Activated naive CD4-positive, alpha-beta T cell treated with anti-CD3 and anti-CD28 coated beads, Interleukin-2, amount 50 U/mL, for 16 hours (primary cell): ENCODE measurements around the gene AHDC1.
A peak's percentile ranks its signal among the peaks of the same experiment; 100 is the strongest.

Experiments
- DNase-seq: peaks from one replicate; pipeline ENCODE4 v3.0.0-alpha.2; 2020

The AHDC1 gene

GRCh38 chr1:27527890-27528817 lies 75.8 kb downstream of the AHDC1 start:
- peak; percentile 72 for DNase-seq

DNA sequence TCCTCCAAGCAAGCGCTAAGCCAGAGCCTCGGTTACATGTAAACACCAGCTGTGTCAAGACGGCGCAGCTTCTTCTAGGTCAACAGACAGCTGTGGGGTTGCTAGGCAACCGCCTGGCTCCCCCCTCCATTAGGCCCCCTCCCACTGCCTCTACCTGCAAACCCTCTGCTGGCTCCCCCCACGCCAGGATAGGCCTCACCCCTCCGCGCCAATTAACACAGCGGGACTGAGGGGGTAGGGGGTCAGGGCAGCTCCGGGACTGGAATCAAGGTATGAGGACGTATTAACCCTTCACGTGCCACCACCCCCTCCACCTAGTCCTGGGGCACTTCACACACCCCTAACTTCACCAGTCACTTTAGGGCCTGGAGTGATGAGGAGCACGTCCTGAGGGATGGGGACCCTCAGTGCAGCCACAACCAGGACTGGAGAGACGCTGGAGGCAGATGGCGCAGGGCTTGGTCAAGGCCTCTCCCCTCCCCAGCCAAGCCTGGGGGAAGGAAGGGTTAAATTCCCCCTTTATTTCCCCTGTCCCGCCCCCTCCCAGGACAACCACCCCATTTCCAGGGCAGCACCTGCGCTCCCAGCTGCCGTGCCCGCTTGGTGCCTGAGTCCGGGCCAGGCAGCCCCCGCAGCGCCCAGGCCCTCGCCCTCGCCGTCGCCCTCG lies 76.6 kb downstream of the AHDC1 start:
- DNase-seq: peak; percentile 54

- DNase-seq: no peak
Observed at GRCh38 chr1:27526569-27527222, 77.2 kb downstream of the AHDC1 start.

GRCh38 chr1:27525296-27526272 lies 78.4 kb downstream of the AHDC1 start:
- DNase-seq: peak; percentile 57

GRCh38 chr1:27523337-27524020 lies 80.5 kb downstream of the AHDC1 start:
- DNase-seq: no peak

GRCh38 chr1:27522432-27523336 lies 81.3 kb downstream of the AHDC1 start:
- DNase-seq: peak; percentile 74

- peak; percentile 24 for DNase-seq
Observed at GRCh38 chr1:27521861-27522431, 82.0 kb downstream of the AHDC1 start.

DNA sequence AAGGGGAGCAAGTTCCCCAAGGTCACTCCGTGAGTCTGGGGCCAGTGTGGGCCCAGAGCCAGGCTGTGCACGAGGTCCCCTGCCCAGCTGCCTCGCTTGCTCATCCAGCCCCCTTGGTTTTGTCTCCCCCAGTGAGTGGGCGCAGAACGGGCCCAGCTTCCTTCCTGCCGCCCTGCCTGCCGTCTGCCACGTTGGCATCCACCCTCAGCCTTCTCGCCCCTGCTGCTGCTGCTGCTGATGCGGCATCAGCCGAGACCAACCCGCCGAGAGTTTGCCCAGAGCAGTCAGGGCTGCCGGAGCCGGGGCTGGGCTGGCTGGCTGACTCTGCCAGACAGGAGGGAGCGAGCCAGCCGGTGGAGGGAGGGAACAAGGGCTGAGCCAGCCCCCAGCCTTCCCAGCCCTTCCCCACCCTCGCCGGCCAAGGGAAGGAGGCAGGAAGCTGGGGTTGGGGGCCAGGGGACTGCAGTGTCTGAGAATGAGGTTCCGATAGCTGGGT lies 82.6 kb downstream of the AHDC1 start:
- peak; percentile 63 for DNase-seq

DNA sequence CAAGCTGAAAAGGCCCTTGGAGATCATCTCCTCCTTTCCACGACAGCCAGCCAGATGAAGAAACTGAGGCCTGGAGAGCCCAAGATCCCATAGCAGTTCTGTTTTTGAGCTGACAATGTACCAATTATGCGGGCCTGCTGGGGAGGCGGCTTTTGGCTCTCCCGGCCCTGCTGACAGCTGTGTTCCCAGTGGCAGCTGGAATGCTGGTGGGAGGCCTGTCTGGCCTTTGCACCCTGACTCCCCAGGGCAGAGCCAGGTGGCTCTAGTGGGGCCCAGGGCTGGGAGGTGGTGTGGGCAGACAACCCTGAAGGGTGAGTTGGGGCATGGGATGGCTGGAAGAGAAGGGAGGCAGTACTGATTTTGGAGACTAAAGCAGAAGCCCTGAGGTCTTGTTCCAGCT lies 83.3 kb downstream of the AHDC1 start:
- DNase-seq: no peak

DNA sequence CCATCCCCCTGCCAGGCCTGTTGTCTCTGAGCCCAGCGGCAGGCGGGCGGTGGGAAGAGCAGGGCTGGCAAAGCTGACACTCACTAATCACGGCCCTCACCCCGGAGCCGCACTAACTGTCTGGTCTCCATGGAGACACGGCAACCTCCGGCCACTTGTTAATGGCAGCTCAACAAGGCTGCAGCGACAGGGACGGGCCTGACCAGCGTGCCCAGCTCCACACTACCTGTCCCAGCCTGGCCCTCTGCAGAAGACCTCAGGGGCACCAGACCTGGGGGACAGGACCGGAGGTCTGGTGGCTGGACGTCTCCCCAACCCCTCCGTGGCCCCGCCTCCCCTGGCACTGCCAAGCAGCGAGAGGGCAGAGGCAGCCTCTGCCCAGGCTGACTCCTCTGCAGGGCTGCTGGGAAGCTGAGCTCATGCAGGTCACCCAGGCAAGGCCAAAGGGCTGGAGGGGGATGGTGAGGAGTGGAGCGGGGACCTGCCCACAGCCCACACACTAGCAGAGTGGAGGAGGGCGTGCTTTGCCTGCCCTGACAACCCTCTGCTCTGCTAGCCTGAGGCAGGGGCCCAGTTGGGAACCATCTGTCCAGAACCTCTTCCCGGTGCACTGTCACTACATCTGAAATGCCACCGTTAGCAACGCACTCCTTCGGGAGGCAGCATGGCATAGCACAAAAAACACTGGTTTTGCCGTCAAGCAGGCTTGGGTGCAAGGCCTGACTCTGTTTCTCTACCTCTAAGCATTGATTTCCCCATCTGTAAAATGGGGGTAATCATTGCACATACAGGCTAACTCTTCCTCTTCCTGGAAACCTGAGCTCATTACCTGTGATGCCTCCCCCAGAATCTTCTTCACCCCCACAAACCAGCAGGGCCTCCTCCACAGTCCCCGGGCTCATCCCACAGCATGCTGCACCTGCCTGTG lies 84.3 kb downstream of the AHDC1 start:
- DNase-seq: no peak

DNA sequence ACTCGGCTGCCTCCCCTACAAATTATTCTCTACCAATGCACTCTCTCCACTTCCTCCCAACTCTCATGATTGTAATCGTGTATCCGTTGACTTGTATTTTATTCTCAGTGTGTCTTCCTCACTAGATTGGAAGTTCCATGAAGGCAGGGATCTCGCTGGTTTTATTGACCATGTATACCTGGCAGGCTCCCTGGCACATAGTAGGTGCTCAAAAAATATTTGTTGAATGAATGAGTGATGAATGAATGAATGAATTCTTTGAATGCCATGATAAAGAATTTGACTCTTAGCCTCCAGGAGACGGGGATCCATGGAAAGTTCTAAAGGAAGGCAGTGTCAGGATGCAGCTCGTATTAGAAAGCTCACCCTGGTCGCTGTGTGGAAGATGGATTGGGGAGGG lies 85.1 kb downstream of the AHDC1 start:
- DNase-seq: no peak

- DNase-seq: no peak
Observed at GRCh38 chr1:27517907-27518718, 85.8 kb downstream of the AHDC1 start.

DNA sequence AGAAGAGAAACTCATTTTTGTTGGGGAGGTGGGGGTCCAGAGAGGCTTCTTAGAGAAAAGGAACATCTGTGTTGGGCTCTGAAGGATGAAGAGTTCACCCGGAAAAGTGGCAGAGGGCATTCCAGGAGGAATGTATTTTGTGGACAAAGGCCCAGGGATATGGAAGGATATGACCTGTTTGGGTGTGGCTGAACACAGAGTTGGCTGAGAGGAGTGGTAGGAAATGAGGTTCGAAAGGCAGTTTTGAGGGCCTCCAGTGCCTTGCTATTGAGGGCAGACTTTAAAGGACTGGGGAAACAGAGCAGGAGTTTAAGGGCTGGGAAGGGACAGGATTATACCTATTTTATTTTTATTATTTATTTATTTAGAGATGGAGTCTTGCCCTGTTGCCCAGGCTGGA lies 86.6 kb downstream of the AHDC1 start:
- no peak for DNase-seq

- DNase-seq: no peak
Observed at GRCh38 chr1:27515626-27516025, 88.3 kb downstream of the AHDC1 start.

DNA sequence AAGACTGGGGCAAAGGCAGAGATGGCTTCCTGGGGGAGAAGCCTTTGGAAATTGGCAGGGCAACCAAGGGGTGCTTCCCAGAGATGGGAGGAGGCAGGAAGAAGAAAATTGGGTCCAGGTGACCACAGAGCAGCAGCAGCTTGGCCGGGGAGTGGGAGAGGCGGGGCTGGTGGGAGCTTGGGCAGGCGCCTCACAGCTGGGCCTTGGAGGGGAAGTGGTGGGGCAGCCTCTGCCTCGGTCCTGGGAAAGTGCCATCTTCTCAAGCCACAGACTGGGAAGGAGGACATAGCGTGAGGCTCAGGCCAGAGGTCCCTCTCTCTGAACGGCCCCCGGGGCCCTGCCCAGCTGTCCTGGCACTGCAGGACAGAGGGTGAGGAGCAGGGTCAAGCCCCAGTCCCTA lies 90.0 kb downstream of the AHDC1 start:
- DNase-seq: no peak

DNA sequence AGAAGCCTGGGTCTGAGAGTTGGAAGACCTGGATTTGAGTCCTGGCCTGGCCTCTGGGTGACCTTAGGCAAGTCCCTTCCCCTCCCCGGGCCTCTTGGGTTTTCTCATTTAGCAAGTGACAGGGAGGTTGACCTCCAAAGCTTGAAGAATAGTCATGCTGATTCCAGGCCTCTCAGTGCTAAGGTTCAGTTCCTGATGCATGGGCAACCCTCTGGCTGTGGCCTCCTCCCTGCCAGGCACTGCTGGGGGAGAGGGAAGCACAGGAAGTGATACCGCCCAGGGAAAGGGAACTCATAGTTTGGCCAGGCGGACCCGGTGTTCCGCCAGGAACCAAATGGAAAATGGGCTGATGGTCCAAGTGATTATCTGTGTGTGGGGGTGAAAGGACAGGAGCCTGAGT lies 90.4 kb downstream of the AHDC1 start:
- no peak for DNase-seq

DNA sequence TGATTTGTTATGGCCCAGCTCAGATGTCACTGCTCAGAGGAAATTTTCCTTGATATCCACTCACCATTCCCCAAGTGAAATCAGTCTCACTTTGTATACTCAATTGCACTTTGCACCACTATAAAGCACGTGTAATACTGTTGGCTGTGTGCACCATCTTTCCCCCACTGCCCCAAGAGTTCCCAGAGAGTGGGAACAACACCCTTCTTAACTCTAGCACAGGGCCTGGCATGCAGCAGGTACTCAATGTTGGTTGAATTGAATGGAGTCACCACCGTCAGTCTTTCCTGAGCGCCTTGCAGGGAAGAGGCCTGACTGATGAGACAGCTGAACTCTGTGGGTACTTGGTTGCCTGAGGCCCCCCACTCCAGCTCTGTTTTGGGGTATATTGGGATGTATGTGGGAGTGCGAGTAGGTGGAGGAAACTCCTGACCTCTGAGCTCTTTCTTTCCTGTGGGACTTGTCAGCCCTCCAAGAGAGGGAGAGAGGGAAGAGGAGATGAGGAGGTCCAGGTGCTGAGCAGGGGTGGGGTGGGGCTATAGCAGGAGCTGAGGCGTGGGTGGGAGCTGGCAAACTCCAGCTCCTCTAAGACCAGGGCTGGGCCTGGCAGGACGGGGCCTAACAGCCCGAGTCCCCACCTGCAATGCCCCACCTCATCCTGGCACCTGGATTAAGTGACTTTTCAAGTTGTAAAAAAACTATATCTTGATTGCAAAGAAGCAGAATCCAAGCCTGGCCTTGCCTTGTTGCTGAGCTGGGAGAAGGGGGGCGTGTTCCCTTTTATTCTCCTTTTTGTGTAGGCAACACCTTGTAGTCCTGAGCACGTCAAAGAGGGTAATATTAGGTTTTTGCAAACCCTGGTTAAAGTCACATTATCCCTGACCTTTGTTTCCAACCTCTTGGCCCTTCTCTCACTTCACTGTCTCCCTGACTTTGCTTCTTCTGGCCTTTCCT lies 94.5 kb downstream of the AHDC1 start:
- DNase-seq: no peak
